T-helper 2 cell treated with Interferon-gamma antibody and Interleukin-4, amounts not matched to agents 5 μg/mL and 100 μg/mL, for 36 hours (primary cell): ENCODE measurements around the gene DPP4.

Source experiments
- DNase-seq: peaks from one replicate; pipeline ENCODE4 v3.0.0; 2021; ENCODE audit warnings: low spot score
- H3K27ac Mint-ChIP-seq: one replicate; pipeline ENCODE4 v1.8.0; 2021; ENCODE audit warnings: mild to moderate bottlenecking, mixed read lengths
- H3K27me3 Mint-ChIP-seq: one replicate; pipeline ENCODE4 v1.8.0; 2021; ENCODE audit warnings: low read depth, mixed read lengths
- H3K36me3 Mint-ChIP-seq: one replicate; pipeline ENCODE4 v1.8.0; 2021; ENCODE audit warnings: low read depth, mixed read lengths
- H3K4me1 Mint-ChIP-seq: one replicate; pipeline ENCODE4 v1.8.0; 2021; ENCODE audit warnings: low read depth, mixed read lengths
- H3K4me3 Mint-ChIP-seq: one replicate; pipeline ENCODE4 v1.8.0; 2022; ENCODE audit warnings: mild to moderate bottlenecking, moderate library complexity, mixed read lengths
- H3K9me3 Mint-ChIP-seq: one replicate; pipeline ENCODE4 v1.8.0; 2021; ENCODE audit warnings: mixed read lengths

Gene DPP4

GRCh38 chr2:162074632-162074895 lies 549 bp upstream of the DPP4 start:
- Mint-ChIP-seq H3K27ac (peak overlapping the region; percentile 82), H3K36me3 (peaks cover 63% of the 10 kb centered on the region), H3K4me3 (peak overlapping the region; percentile 99), H3K4me1 (peaks cover 41% of the 10 kb centered on the region), H3K27me3 (no peaks in the 10 kb centered on the region), H3K9me3 (peaks cover 28% of the 10 kb centered on the region)
- DNase-seq = no peak

GRCh38 chr2:162072976-162073887 lies 783 bp downstream of the DPP4 start:
- H3K9me3 Mint-ChIP-seq = peaks cover 16% of the 10 kb centered on the region
- H3K36me3 Mint-ChIP-seq = peaks cover 70% of the 10 kb centered on the region
- DNase-seq = no peak
- no peaks in the 10 kb centered on the region for H3K27me3 Mint-ChIP-seq
- peak overlapping the region; percentile 94 for H3K27ac Mint-ChIP-seq
- H3K4me1 Mint-ChIP-seq = peaks cover 51% of the 10 kb centered on the region
- H3K4me3 Mint-ChIP-seq = peak overlapping the region; percentile 99

- DNase-seq = no peak
- Mint-ChIP-seq H3K9me3 (peaks cover 7% of the 10 kb centered on the region), H3K4me1 (peaks cover 60% of the 10 kb centered on the region), H3K27ac (peak overlapping the region; percentile 94), H3K27me3 (no peaks in the 10 kb centered on the region), H3K36me3 (peaks cover 71% of the 10 kb centered on the region), H3K4me3 (peak overlapping the region; percentile 99)
Measured at GRCh38 chr2:162072181-162072702, 1.8 kb downstream of the DPP4 start.

- no peak for DNase-seq
- Mint-ChIP-seq H3K36me3 (peaks cover 72% of the 10 kb centered on the region), H3K27ac (no peak overlapping the region), H3K4me3 (peak overlapping the region; percentile 99), H3K9me3 (no peaks in the 10 kb centered on the region), H3K27me3 (no peaks in the 10 kb centered on the region), H3K4me1 (peaks cover 72% of the 10 kb centered on the region)
Measured at GRCh38 chr2:162071001-162071400, 3.0 kb downstream of the DPP4 start.

GRCh38 chr2:162070228-162070936 lies 3.6 kb downstream of the DPP4 start:
- peaks cover 71% of the 10 kb centered on the region for H3K36me3 Mint-ChIP-seq
- DNase-seq = no peak
- H3K27me3 Mint-ChIP-seq = no peaks in the 10 kb centered on the region
- H3K9me3 Mint-ChIP-seq = no peaks in the 10 kb centered on the region
- H3K27ac Mint-ChIP-seq = no peak overlapping the region
- H3K4me1 Mint-ChIP-seq = peaks cover 68% of the 10 kb centered on the region
- H3K4me3 Mint-ChIP-seq = peak overlapping the region; percentile 99

GRCh38 chr2:162069267-162069903 lies 4.6 kb downstream of the DPP4 start:
- peak overlapping the region; percentile 64 for H3K4me3 Mint-ChIP-seq
- no peaks in the 10 kb centered on the region for H3K27me3 Mint-ChIP-seq
- DNase-seq = no peak
- no peak overlapping the region for H3K27ac Mint-ChIP-seq
- no peaks in the 10 kb centered on the region for H3K9me3 Mint-ChIP-seq
- peaks cover 79% of the 10 kb centered on the region for H3K36me3 Mint-ChIP-seq
- H3K4me1 Mint-ChIP-seq = peaks cover 68% of the 10 kb centered on the region

GRCh38 chr2:162067596-162067995 lies 6.4 kb downstream of the DPP4 start:
- H3K9me3 Mint-ChIP-seq = no peaks in the 10 kb centered on the region
- peaks cover 88% of the 10 kb centered on the region for H3K36me3 Mint-ChIP-seq
- no peak overlapping the region for H3K27ac Mint-ChIP-seq
- no peak overlapping the region for H3K4me3 Mint-ChIP-seq
- DNase-seq = no peak
- H3K27me3 Mint-ChIP-seq = no peaks in the 10 kb centered on the region
- H3K4me1 Mint-ChIP-seq = peaks cover 83% of the 10 kb centered on the region

GRCh38 chr2:162065767-162066166 lies 8.2 kb downstream of the DPP4 start:
- no peak overlapping the region for H3K27ac Mint-ChIP-seq
- peaks cover 76% of the 10 kb centered on the region for H3K4me1 Mint-ChIP-seq
- no peak overlapping the region for H3K4me3 Mint-ChIP-seq
- H3K27me3 Mint-ChIP-seq = no peaks in the 10 kb centered on the region
- no peak for DNase-seq
- no peaks in the 10 kb centered on the region for H3K9me3 Mint-ChIP-seq
- H3K36me3 Mint-ChIP-seq = peaks cover 80% of the 10 kb centered on the region

- H3K27me3 Mint-ChIP-seq = no peaks in the 10 kb centered on the region
- H3K27ac Mint-ChIP-seq = peak overlapping the region; percentile 74
- H3K4me1 Mint-ChIP-seq = peaks cover 77% of the 10 kb centered on the region
- peak overlapping the region; percentile 74 for H3K4me3 Mint-ChIP-seq
- DNase-seq = no peak
- H3K36me3 Mint-ChIP-seq = peaks cover 78% of the 10 kb centered on the region
- H3K9me3 Mint-ChIP-seq = no peaks in the 10 kb centered on the region
Measured at GRCh38 chr2:162063899-162064298, 10.1 kb downstream of the DPP4 start.

GRCh38 chr2:162063281-162063680 lies 10.7 kb downstream of the DPP4 start:
- Mint-ChIP-seq H3K27ac (peak overlapping the region; percentile 74), H3K9me3 (no peaks in the 10 kb centered on the region), H3K4me3 (peak overlapping the region; percentile 74), H3K4me1 (peaks cover 77% of the 10 kb centered on the region), H3K27me3 (no peaks in the 10 kb centered on the region), H3K36me3 (peaks cover 77% of the 10 kb centered on the region)
- DNase-seq = no peak

GRCh38 chr2:162062559-162062958 lies 11.5 kb downstream of the DPP4 start:
- DNase-seq = no peak
- Mint-ChIP-seq H3K9me3 (peaks cover 2% of the 10 kb centered on the region), H3K4me1 (peaks cover 78% of the 10 kb centered on the region), H3K4me3 (peak overlapping the region; percentile 74), H3K36me3 (peaks cover 75% of the 10 kb centered on the region), H3K27me3 (no peaks in the 10 kb centered on the region), H3K27ac (peak overlapping the region; percentile 74)

- no peak for DNase-seq
- peaks cover 16% of the 10 kb centered on the region for H3K9me3 Mint-ChIP-seq
- H3K4me3 Mint-ChIP-seq = peak overlapping the region; percentile 64
- peaks cover 75% of the 10 kb centered on the region for H3K36me3 Mint-ChIP-seq
- H3K4me1 Mint-ChIP-seq = peaks cover 77% of the 10 kb centered on the region
- no peaks in the 10 kb centered on the region for H3K27me3 Mint-ChIP-seq
- H3K27ac Mint-ChIP-seq = peak overlapping the region; percentile 87
Measured at GRCh38 chr2:162061021-162061420, 13.0 kb downstream of the DPP4 start.

- peak overlapping the region; percentile 69 for H3K27ac Mint-ChIP-seq
- H3K4me3 Mint-ChIP-seq = peak overlapping the region; percentile 77
- peaks cover 82% of the 10 kb centered on the region for H3K4me1 Mint-ChIP-seq
- H3K27me3 Mint-ChIP-seq = no peaks in the 10 kb centered on the region
- H3K36me3 Mint-ChIP-seq = peaks cover 77% of the 10 kb centered on the region
- H3K9me3 Mint-ChIP-seq = peaks cover 16% of the 10 kb centered on the region
- no peak for DNase-seq
Measured at GRCh38 chr2:162060532-162060931, 13.5 kb downstream of the DPP4 start.
